Ovary (tissue), 9 donors: ENCODE data around the gene SRSF12. TPM values are rescaled to one million over a fixed set of nuclear protein-coding genes. Genes with fewer than 3 reads are reported as not detected.

Experiments
- DNase-seq, 5 donors: peaks; one replicate each; pipeline ENCODE4 v3.0.0-alpha.2; 2019 to 2020
- H3K27ac ChIP-seq, 2 donors: fragments of 200-600 bp; one replicate each; pipeline versions ENCODE4 v1.5.1 to v1.8.0; 2019 to 2022
- H3K27me3 ChIP-seq: fragments of 200-600 bp; one replicate; pipeline ENCODE4 v1.8.0; 2022
- H3K36me3 ChIP-seq: fragments of 200-600 bp; sonication (generic); one replicate; pipeline ENCODE4 v1.5.1; 2019
- H3K4me1 ChIP-seq: one replicate; pipeline ENCODE4 v1.8.1; 2013; ENCODE audit warnings: mild to moderate bottlenecking, moderate library complexity; ENCODE audit not compliant: insufficient read depth
- H3K4me3 ChIP-seq: fragments of 200-600 bp; sonication (generic); one replicate; pipeline ENCODE4 v1.5.1; 2017
- H3K9me3 ChIP-seq, 2 donors: fragments of 200-600 bp in 1 of 2; sonication (generic) in 1 of 2; one replicate each; pipeline versions ENCODE4 v1.5.1 to v1.8.1; 2013 to 2019; ENCODE audit warnings: mild to moderate bottlenecking in 1 of 2, moderate library complexity in 1 of 2
- CTCF ChIP-seq, 3 donors: fragments of 450-650 bp in 2 of 3; fragments of 200-600 bp in 1 of 3; IDR thresholded peaks; one replicate each; pipeline versions ENCODE4 v1.5.1 to v1.8.0; 2016 to 2022; ENCODE audit warnings: antibody characterized with exemption in 3 of 3, mild to moderate bottlenecking in 1 of 3
- EP300 ChIP-seq: sonication (generic); formaldehyde crosslinking; IDR thresholded peaks from one replicate; pipeline ENCODE4 v1.6.1; 2017; ENCODE audit warnings: antibody characterized with exemption
- POLR2A ChIP-seq: fragments of 450-650 bp; IDR thresholded peaks from one replicate; pipeline ENCODE4 v1.6.1; 2017; ENCODE audit warnings: antibody characterized with exemption, mild to moderate bottlenecking, moderate library complexity
- WGBS, 3 donors: extraction: QIAGEN DNeasy Blood & Tissue Kit in 1 of 3; methylation state at CpG; one replicate each; pipeline versions ENCODE4 v1.1.5 to v1.1.7; 2013 to 2017; 5-methylcytosine and 5-hydroxymethylcytosine counted together
- intact Hi-C, 4 donors: fragments of 100-400 bp; cut with DNase I; formaldehyde crosslinking; loops; one replicate each; pipeline versions ENCODE4 v1.11.0 to v1.15.1; 2022 to 2023
- polyA plus RNA-seq, 2 donors: library from polyadenylated mRNA; stranded (reverse); fragments of 200-250 nt in 1 of 2; fragments of 350-450 nt in 1 of 2; fragmentation: Illumina TruSeq in 1 of 2; extraction: RNeasy Lipid Tissue Mini Kit (QIAGEN cat#74804) in 1 of 2; gene quantifications; one replicate each; pipeline ENCODE4 v1.2.3, GENCODE V29; 2013 to 2014
- total RNA-seq, 7 donors: library from RNA; depleted of rRNA in 2 of 7; stranded (reverse); fragments of >200 nt in 2 of 7; fragmentation: NEBNext Ultra II Directional in 3 of 7; extraction: Animal tissue kit (Norgen Biotek cat#: 25700) in 3 of 7; gene quantifications; one replicate each; pipeline versions ENCODE4 v1.1.0 to v1.2.4, GENCODE V29; 2016 to 2023
- donor health status: DM: no; HTN: no; CAD: no; lungs with moderate emphysema.
- donor health status: DM: no; HTN: no; CAD: no.
- donor health status: Bipolar disorder and iron deficiency.
- donor health status: DM: yes; HTN: yes; CAD: no.
- donor health status: DM: no; HTN: no; CAD: no.
- donor health status: DM: yes; HTN: yes; CAD: no.

The SRSF12 gene
- total and polyA plus RNA-seq, 9 donors = 0.83 to 9.8 (median 2.5) TPM

GRCh38 chr6:89139509-89140346 lies 21.9 kb upstream of the SRSF12 start:
- Histone ChIP-seq H3K27ac (no peak overlapping the region), H3K27me3 (no peaks in the 10 kb centered on the region), H3K4me3 (no peak overlapping the region), H3K36me3 (no peaks in the 10 kb centered on the region), H3K9me3 (no peaks in the 10 kb centered on the region), H3K4me1 (peaks cover 3% of the 10 kb centered on the region)
- TF ChIP-seq CTCF (IDR thresholded peaks at IDR 0.05) = no peak
- TF ChIP-seq POLR2A = no peak
- no peak for TF ChIP-seq EP300
- intact Hi-C loops = loop anchor here in 2 of 4 donors (10.0 kb wide), 1 partner anchor 55 kb away; the partner anchor contains the start of gene PNRC1 (in 2 of the 2)
- no peak for DNase-seq
- 85 to 88% (median 86%) methylated on average over 5 of the region's 5 CpGs for WGBS, 3 donors

- 76 to 86% (median 82%) methylated on average over 2 of the region's 2 CpGs for WGBS, 3 donors
- Histone ChIP-seq H3K4me1 (no peaks in the 10 kb centered on the region), H3K9me3 (no peaks in the 10 kb centered on the region), H3K27me3 (no peaks in the 10 kb centered on the region), H3K4me3 (no peak overlapping the region), H3K36me3 (no peaks in the 10 kb centered on the region), H3K27ac (no peak overlapping the region)
- intact Hi-C loops = no loop called here
- TF ChIP-seq POLR2A (no peak), EP300 (no peak), CTCF (IDR thresholded peaks at IDR 0.05) (no peak)
- DNase-seq = no peak
Observed at GRCh38 chr6:89138173-89138572, 20.3 kb upstream of the SRSF12 start.

GRCh38 chr6:89134723-89135122 lies 16.9 kb upstream of the SRSF12 start:
- H3K9me3 ChIP-seq = no peaks in the 10 kb centered on the region
- H3K27me3 ChIP-seq = no peaks in the 10 kb centered on the region
- H3K36me3 ChIP-seq = no peaks in the 10 kb centered on the region
- no peak for TF ChIP-seq EP300
- TF ChIP-seq CTCF (IDR thresholded peaks at IDR 0.05) = no peak
- TF ChIP-seq POLR2A = no peak
- 89 to 93% (median 92%) methylated on average over 3 of the region's 3 CpGs for WGBS, 3 donors
- intact Hi-C loops = no loop called here
- no peak overlapping the region for H3K27ac ChIP-seq
- H3K4me3 ChIP-seq = no peak overlapping the region
- DNase-seq = no peak
- no peaks in the 10 kb centered on the region for H3K4me1 ChIP-seq

DNA sequence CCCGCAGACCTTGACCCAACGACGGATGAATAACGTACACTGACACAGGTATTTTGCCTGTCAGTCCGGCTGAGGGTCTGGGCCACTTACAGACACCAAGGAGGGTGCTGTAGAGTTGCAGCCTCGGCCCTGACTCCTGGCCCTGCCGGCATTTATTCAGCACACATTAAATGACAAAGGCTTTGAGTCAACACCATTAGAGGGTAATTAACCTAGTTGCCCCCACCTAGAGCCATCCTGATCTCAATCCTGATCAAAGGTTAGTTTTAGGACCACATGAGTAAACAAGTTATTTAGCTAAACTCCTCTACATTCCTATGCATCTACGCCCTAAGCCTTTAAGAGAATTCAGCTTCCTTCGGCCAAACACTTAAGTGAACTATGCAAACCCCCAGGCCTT lies 16.1 kb upstream of the SRSF12 start:
- no peak overlapping the region for H3K4me3 ChIP-seq
- WGBS, 3 donors = 83 to 92% (median 85%) methylated on average over 9 of the region's 9 CpGs
- H3K27ac ChIP-seq = no peak overlapping the region
- no peaks in the 10 kb centered on the region for H3K4me1 ChIP-seq
- TF ChIP-seq EP300 = no peak
- TF ChIP-seq CTCF (IDR thresholded peaks at IDR 0.05) = no peak
- no peaks in the 10 kb centered on the region for H3K9me3 ChIP-seq
- no peak for DNase-seq
- no peaks in the 10 kb centered on the region for H3K36me3 ChIP-seq
- H3K27me3 ChIP-seq = no peaks in the 10 kb centered on the region
- intact Hi-C loops = no loop called here
